Raji (cell line): ENCODE data around the gene SSR4.

ENCODE experiments used
- POLR2A ChIP-seq: IDR thresholded peaks from 2 replicates; pipeline ENCODE4 v1.6.1; 2011; ENCODE audit warnings: low read depth, low read length, control low read depth; ENCODE audit not compliant: insufficient read depth

SSR4 gene

GRCh38 chrX:153805436-153805835 lies 11.0 kb downstream of the SSR4 start:
- TF ChIP-seq POLR2A = no peak

GRCh38 chrX:153806999-153807575 lies 12.6 kb downstream of the SSR4 start:
- no peak for TF ChIP-seq POLR2A

- TF ChIP-seq POLR2A = no peak
Observed at GRCh38 chrX:153807976-153808375, 13.5 kb downstream of the SSR4 start.

- no peak for TF ChIP-seq POLR2A
Observed at GRCh38 chrX:153812220-153812619, 17.8 kb downstream of the SSR4 start.

- TF ChIP-seq POLR2A = no peak
Observed at GRCh38 chrX:153813161-153813560, 18.7 kb downstream of the SSR4 start.

- no peak for TF ChIP-seq POLR2A
Observed at GRCh38 chrX:153814591-153815315, 20.3 kb downstream of the SSR4 start.

- no peak for TF ChIP-seq POLR2A
Observed at GRCh38 chrX:153816831-153817690, 22.6 kb downstream of the SSR4 start.

- TF ChIP-seq POLR2A = no peak
Observed at GRCh38 chrX:153818571-153819383, 24.3 kb downstream of the SSR4 start.

- TF ChIP-seq POLR2A = no peak
Observed at GRCh38 chrX:153819384-153820040, 25.0 kb downstream of the SSR4 start.

GRCh38 chrX:153820601-153821000 lies 26.1 kb downstream of the SSR4 start:
- TF ChIP-seq POLR2A = no peak

GRCh38 chrX:153821066-153821465 lies 26.6 kb downstream of the SSR4 start:
- TF ChIP-seq POLR2A = no peak

GRCh38 chrX:153824348-153824747 lies 29.9 kb downstream of the SSR4 start:
- no peak for TF ChIP-seq POLR2A

- no peak for TF ChIP-seq POLR2A
Observed at GRCh38 chrX:153825042-153825441, 30.6 kb downstream of the SSR4 start.

- no peak for TF ChIP-seq POLR2A
Observed at GRCh38 chrX:153827016-153827415, 32.5 kb downstream of the SSR4 start.
